Stomach (tissue), 4 donors: ENCODE data around the gene EEFSEC.

Experiments
- CTCF ChIP-seq, 7 experiments: fragments of 450-650 bp in 4 of 7; fragments of 200-600 bp in 3 of 7; sonication (generic) in 3 of 7; IDR thresholded peaks; one replicate each; pipeline ENCODE4 v1.5.1; 2016 to 2019; ENCODE audit warnings: antibody characterized with exemption in 7 of 7, control low read depth in 2 of 7, mild to moderate bottlenecking in 1 of 7
- POLR2A ChIP-seq, 4 donors: fragments of 450-650 bp; IDR thresholded peaks; one replicate each; pipeline ENCODE4 v1.6.1; 2016; ENCODE audit warnings: antibody characterized with exemption in 4 of 4, control low read depth in 2 of 4, mild to moderate bottlenecking in 1 of 4, moderate library complexity in 1 of 4
- POLR2AphosphoS5 ChIP-seq, 3 donors: sonication (generic); formaldehyde crosslinking; IDR thresholded peaks; one replicate each; pipeline ENCODE4 v1.6.1; 2016; ENCODE audit warnings: antibody characterized with exemption in 3 of 3

DNA sequence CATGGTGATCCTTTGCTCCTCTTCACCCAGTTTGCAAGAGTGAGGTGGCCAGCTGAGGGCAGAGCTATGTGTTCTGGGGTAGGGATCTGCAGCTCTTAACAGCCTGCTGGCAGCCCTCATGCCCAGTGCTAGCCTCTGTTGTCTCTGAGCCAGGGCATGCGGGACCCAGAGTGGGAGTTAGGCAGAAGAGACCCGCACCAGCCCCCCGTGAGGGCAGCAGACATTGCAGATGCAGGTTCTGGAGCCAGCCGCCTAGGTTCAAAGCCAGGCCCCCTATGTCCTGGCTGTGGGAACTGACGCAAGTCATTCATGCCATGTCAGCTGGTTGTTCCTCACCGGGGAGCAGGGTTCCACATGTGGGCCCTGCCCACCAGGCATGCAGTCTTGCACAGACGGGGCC lies 238.7 kb downstream of the EEFSEC start:
- TF ChIP-seq CTCF (IDR thresholded peaks at IDR 0.05) = no peak
- TF ChIP-seq POLR2AphosphoS5 (IDR thresholded peaks at IDR 0.05) = no peak
- TF ChIP-seq POLR2A (IDR thresholded peaks at IDR 0.05) = no peak
